Suprapubic skin (tissue), 4 donors: ENCODE measurements around the gene PAFAH2.

Source experiments
- CTCF ChIP-seq, 2 donors: fragments of 200-600 bp in 1 of 2; fragments of 450-650 bp in 1 of 2; sonication (generic) in 1 of 2; IDR thresholded peaks; one replicate each; pipeline ENCODE4 v1.5.1; 2016 to 2019; ENCODE audit warnings: antibody characterized with exemption in 2 of 2, mild to moderate bottlenecking in 1 of 2, moderate library complexity in 1 of 2
- EP300 ChIP-seq: sonication (generic); formaldehyde crosslinking; IDR thresholded peaks from one replicate; pipeline ENCODE4 v1.6.1; 2017; ENCODE audit warnings: antibody characterized with exemption
- POLR2A ChIP-seq, 2 donors: fragments of 450-650 bp; IDR thresholded peaks; one replicate each; pipeline ENCODE4 v1.6.1; 2017; ENCODE audit warnings: antibody characterized with exemption in 2 of 2, mild to moderate bottlenecking in 2 of 2, moderate library complexity in 2 of 2
- POLR2AphosphoS5 ChIP-seq, 3 donors: sonication (generic); formaldehyde crosslinking; IDR thresholded peaks; one replicate each; pipeline ENCODE4 v1.6.1; 2017; ENCODE audit warnings: antibody characterized with exemption in 3 of 3

GRCh38 chr1:26010825-26011224 lies 13.0 kb upstream of the PAFAH2 start:
- no peak for TF ChIP-seq CTCF (IDR thresholded peaks at IDR 0.05)
- no peak for TF ChIP-seq POLR2AphosphoS5 (IDR thresholded peaks at IDR 0.05)
- TF ChIP-seq POLR2A (IDR thresholded peaks at IDR 0.05), result no peak
- no peak for TF ChIP-seq EP300
